ENCODE data around the gene ENPP3. TPM values are rescaled to one million over a fixed set of nuclear protein-coding genes. Genes with fewer than 3 reads are reported as not detected.

ENPP3 gene
- total RNA-seq, 2 experiments from 2014 or later, result 1.3 to 2.3 TPM

- Histone ChIP-seq H3K4me1 (ENCODE audit: insufficient read depth, low read length, poor library complexity, severe bottlenecking) (no peaks in the 10 kb centered on the region), H2AFZ (ENCODE audit: low read length) (no peak overlapping the region), H3K4me2 (ENCODE audit: low read length) (no peak overlapping the region), H3K79me2 (ENCODE audit: insufficient read depth, low read depth, low read length) (no peaks in the 10 kb centered on the region), H4K20me1 (ENCODE audit: insufficient read depth, low read length) (no peaks in the 10 kb centered on the region), H3K9me2 (ENCODE audit: insufficient read depth, low read length) (no peaks in the 10 kb centered on the region), H3K27ac (ENCODE audit: low read depth, low read length, poor library complexity, severe bottlenecking) (no peak overlapping the region), H3K4me3 (ENCODE audit: low read depth, low read length, poor library complexity, severe bottlenecking) (no peak overlapping the region), H3K36me3 (ENCODE audit: insufficient read depth, low read length) (no peaks in the 10 kb centered on the region), H3K9me3 (ENCODE audit: low read length) (no peaks in the 10 kb centered on the region)
- intact Hi-C loops (cut with micrococcal nuclease; ENCODE audit: unreplicated experiment), result no loop called here
- no TSS peak for BruUV-seq (replicated peaks)
- no peak for TF ChIP-seq CTCF (conservative IDR thresholded peaks at IDR 0.05; ENCODE audit: low read length)
- TF ChIP-seq EZH2phosphoT487 (IDR thresholded peaks at IDR 0.05; ENCODE audit: borderline replicate concordance, low read depth, low read length), result no peak
- ChIA-PET CTCF (ENCODE audit: unreplicated experiment) (no interaction called here), POLR2A (interaction anchor here (0.5 to 2.1 kb wide), 4 partner anchors 8 to 69 kb away, joined by 3 to 8 read pairs (median 4); no protein-coding TSS in a partner anchor)
- DNase-seq (ENCODE audit: low spot score), result no peak
Measured at GRCh38 chr6:131731224-131731623, 94.1 kb downstream of the ENPP3 start.

GRCh38 chr6:131733376-131734016 lies 96.4 kb downstream of the ENPP3 start:
- CTCF ChIA-PET (ENCODE audit: unreplicated experiment), result no interaction called here
- H4K20me1 ChIP-seq (ENCODE audit: insufficient read depth, low read length), result no peaks in the 10 kb centered on the region
- POLR2A ChIA-PET, result no interaction called here
- TF ChIP-seq EZH2phosphoT487 (IDR thresholded peaks at IDR 0.05; ENCODE audit: borderline replicate concordance, low read depth, low read length) (no peak), CTCF (conservative IDR thresholded peaks at IDR 0.05; ENCODE audit: low read length) (no peak)
- H3K4me1 ChIP-seq (ENCODE audit: insufficient read depth, low read length, poor library complexity, severe bottlenecking), result no peaks in the 10 kb centered on the region
- H3K27ac ChIP-seq (ENCODE audit: low read depth, low read length, poor library complexity, severe bottlenecking), result no peak overlapping the region
- H3K79me2 ChIP-seq (ENCODE audit: insufficient read depth, low read depth, low read length), result no peaks in the 10 kb centered on the region
- H3K4me2 ChIP-seq (ENCODE audit: low read length), result no peak overlapping the region
- no peak overlapping the region for H3K4me3 ChIP-seq (ENCODE audit: low read depth, low read length, poor library complexity, severe bottlenecking)
- no peaks in the 10 kb centered on the region for H3K36me3 ChIP-seq (ENCODE audit: insufficient read depth, low read length)
- H2AFZ ChIP-seq (ENCODE audit: low read length), result no peak overlapping the region
- no TSS peak for BruUV-seq (replicated peaks)
- DNase-seq (ENCODE audit: low spot score), result no peak
- intact Hi-C loops (cut with micrococcal nuclease; ENCODE audit: unreplicated experiment), result no loop called here
- no peaks in the 10 kb centered on the region for H3K9me2 ChIP-seq (ENCODE audit: insufficient read depth, low read length)
- H3K9me3 ChIP-seq (ENCODE audit: low read length), result no peaks in the 10 kb centered on the region

DNA sequence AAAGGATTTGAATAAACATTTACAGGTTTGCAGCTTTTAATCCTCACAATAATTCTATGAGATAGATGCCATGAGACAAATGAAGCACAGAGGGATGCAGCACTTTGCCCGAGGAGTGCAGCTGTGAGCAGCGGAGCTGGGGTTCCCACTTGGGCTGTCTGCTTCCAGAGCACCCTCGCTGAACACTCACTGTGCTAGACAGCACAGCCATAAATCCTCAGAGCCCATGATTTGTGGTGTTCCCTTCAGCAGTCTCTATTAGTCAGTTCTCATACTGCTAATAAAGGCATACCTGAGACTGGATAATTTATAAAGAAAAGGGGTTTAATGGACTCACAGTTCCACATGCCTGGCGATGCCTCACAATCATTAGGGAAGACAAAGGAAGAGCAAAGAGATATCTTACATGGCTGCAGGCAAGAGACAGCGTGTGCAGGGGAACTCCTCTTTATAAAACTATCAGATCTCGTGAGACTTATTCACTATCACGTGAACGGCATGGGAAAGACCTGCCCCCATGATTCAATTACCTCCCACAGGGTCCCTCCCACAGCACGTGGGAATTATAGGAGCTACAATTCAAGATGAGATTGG lies 99.0 kb downstream of the ENPP3 start:
- ChIA-PET CTCF (ENCODE audit: unreplicated experiment) (no interaction called here), POLR2A (interaction anchor here (0.6 kb wide), 2 partner anchors 95 to 935 kb away, joined by 3 to 6 read pairs; no protein-coding TSS in a partner anchor)
- intact Hi-C loops (cut with micrococcal nuclease; ENCODE audit: unreplicated experiment), result no loop called here
- H2AFZ ChIP-seq (ENCODE audit: low read length), result no peak overlapping the region
- H3K4me2 ChIP-seq (ENCODE audit: low read length), result no peak overlapping the region
- H3K4me3 ChIP-seq (ENCODE audit: low read depth, low read length, poor library complexity, severe bottlenecking), result no peak overlapping the region
- no peaks in the 10 kb centered on the region for H4K20me1 ChIP-seq (ENCODE audit: insufficient read depth, low read length)
- H3K36me3 ChIP-seq (ENCODE audit: insufficient read depth, low read length), result no peaks in the 10 kb centered on the region
- no TSS peak for BruUV-seq (replicated peaks)
- H3K4me1 ChIP-seq (ENCODE audit: insufficient read depth, low read length, poor library complexity, severe bottlenecking), result no peaks in the 10 kb centered on the region
- no peaks in the 10 kb centered on the region for H3K9me2 ChIP-seq (ENCODE audit: insufficient read depth, low read length)
- no peak for TF ChIP-seq CTCF (conservative IDR thresholded peaks at IDR 0.05; ENCODE audit: low read length)
- no peak for TF ChIP-seq EZH2phosphoT487 (IDR thresholded peaks at IDR 0.05; ENCODE audit: borderline replicate concordance, low read depth, low read length)
- no peaks in the 10 kb centered on the region for H3K79me2 ChIP-seq (ENCODE audit: insufficient read depth, low read depth, low read length)
- no peak for DNase-seq (ENCODE audit: low spot score)
- H3K9me3 ChIP-seq (ENCODE audit: low read length), result no peaks in the 10 kb centered on the region
- H3K27ac ChIP-seq (ENCODE audit: low read depth, low read length, poor library complexity, severe bottlenecking), result no peak overlapping the region

Measured in OCI-LY7 (cell line).